RPMI7951 (cell line): ENCODE results near the gene CMBL. TPM values are rescaled to one million over a fixed set of nuclear protein-coding genes. Genes with fewer than 3 reads are reported as not detected.

Experiments
- DNase-seq: peaks from one replicate; pipeline ENCODE4 v3.0.0-alpha.2; 2012; ENCODE audit warnings: low read depth
- total RNA-seq: library from RNA; depleted of rRNA; stranded (reverse); fragments of >200 nt; shearing (Covaris generic); gene quantifications from 2 replicates; pipeline ENCODE4 v1.2.3, GENCODE V29; 2014

CMBL gene
- total RNA-seq, 1 experiment from 2014 or later: 4.1 TPM

DNA sequence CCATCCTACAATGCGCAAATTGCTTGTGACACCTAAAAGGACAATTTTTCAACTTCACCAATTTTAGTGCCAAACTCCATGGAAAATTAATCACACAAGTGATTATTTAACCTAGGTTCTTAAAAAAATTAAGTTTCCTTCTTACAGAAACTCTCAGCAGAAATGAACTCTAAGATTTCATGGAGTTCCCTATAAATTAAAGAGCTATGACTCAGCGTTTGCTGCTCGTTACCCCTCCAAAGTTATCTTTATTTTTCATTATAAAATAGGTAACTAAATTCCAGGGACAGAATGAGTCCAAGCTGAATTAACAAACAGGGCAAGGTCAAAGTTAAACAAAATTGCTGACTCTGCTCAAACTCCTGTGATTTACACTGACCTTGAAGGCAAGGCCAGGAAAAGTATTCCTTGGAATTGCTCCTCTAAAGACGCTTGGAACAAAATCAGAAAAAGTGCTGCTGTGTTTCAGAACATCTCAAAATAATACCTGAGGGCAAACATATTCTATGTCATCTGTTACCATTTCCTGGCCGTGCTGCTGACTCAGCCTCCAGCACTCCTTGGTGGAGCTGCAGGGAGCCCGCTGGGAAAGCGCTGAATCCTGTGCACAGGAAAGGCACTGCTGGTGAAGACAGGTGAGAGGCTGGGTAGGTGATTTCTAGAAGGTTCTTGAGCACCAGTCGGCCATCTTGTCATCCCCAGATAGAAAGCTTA is 2.5 kb upstream of the CMBL start:
- DNase-seq: peak; percentile 87

DNA sequence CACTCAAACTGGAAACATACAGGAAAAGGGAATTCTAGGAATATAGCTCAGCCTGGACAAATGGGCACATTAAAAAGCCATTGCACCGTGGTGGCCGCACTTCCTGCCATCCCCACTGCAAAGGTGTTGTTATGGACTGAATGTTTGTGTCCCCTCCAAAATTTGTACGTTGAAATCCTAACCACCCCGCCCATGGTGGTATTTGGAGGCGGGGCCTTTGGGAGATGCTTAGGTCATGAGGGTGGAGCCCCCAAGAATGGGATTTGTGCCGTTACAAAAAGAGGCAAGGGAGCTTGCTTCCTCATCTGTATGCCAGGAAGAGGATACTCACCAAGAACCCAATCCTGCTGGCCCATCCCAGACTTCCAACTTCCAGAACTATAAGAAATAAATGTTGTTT is 1.1 kb upstream of the CMBL start:
- no peak for DNase-seq

DNA sequence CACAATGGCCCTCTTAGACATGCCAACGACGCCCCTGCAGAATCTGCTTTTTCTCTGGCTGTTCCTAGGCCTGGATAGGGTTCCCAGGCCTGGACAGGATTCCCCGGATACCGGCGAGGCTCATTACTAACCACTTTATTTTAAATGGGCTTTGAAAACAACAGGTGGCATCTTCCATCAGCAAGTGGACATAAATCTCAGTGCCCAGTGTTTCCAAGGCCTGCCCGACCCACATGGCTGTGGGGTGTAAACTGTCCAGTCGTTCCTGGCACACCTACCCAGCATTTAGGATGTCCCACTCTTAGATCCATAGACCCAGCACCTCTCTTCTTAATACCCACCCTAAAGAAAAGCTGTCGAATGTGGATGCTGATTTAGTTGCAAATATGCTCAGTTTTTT is 896 bp downstream of the CMBL start:
- no peak for DNase-seq

DNA sequence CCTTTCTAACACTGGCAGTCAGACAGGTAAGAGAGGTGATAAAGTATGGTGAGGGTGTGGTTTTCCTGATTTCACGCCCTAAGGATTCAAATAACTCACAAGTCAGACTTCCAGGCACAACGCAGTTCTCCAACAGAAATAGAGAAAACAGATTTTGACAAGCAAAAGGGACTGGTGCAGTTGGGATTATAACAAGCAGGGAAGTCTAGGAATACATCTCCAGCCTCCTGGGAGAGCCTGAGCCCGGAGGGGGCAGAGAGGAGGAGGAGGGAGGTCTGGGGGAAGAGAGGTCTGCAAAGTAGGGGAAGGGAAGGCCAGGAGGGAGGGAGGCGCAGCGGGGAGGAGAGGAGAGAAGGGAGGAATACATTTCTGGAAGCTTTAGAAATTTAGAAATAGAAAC is 1.6 kb downstream of the CMBL start:
- DNase-seq: no peak

DNA sequence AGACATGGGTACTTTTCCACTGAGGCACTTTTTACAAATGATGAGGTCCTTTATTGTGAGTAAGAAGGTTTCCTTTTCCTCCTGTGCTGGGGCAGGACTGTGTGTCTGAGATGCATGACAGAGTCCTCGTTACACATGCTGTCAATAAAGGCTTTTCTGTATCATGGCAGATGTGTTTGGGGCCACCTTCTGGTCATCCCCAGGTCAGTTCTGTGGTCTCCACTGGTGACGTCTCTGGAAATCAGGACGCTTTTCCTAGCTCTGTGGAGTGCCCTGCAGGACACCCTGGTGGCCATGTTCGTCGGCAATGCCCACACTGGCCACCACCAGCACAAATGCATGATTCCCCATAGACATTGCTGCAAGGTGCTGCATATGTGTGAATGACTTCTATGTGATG is 2.8 kb downstream of the CMBL start:
- DNase-seq: no peak

DNA sequence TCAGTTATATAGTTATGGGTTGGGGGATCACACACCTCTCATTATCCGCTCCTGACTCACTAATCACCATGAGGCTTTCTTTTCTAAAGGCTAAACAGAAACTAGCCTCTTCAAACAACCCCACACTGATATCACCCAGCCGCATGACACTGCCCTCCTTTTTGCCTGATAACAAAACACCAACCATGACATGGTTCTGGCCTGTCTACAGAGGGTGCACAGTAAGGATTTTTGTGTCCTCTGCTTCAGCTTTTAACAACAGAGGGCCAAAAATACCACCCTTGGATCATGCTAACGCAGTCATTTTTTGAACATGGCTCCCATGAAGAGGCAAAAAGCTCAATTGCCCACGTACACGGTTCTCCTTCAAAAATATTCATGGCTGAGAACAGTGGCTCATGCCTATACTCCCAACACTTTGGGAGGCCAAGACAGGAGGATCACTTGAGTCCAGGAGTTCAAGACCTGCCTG is 4.0 kb downstream of the CMBL start:
- no peak for DNase-seq

DNA sequence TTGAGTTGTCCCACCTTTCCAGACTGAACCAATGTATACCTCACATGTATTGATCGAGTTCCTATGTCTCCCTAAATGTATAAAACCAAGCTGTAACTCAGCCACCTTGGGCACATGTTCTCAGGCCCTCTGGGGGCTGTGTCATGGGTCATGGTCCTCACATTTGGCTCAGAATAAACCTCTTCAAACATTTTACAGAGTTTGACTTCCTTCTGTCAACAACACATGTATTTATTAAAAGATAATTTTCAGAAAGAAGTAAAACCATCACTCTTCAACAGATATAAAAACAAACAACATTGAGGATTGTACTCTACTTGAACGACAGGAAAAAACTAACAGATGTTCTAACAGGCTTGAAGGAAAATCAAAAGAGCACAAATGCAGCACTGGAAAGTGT is 4.5 kb downstream of the CMBL start:
- no peak for DNase-seq

DNA sequence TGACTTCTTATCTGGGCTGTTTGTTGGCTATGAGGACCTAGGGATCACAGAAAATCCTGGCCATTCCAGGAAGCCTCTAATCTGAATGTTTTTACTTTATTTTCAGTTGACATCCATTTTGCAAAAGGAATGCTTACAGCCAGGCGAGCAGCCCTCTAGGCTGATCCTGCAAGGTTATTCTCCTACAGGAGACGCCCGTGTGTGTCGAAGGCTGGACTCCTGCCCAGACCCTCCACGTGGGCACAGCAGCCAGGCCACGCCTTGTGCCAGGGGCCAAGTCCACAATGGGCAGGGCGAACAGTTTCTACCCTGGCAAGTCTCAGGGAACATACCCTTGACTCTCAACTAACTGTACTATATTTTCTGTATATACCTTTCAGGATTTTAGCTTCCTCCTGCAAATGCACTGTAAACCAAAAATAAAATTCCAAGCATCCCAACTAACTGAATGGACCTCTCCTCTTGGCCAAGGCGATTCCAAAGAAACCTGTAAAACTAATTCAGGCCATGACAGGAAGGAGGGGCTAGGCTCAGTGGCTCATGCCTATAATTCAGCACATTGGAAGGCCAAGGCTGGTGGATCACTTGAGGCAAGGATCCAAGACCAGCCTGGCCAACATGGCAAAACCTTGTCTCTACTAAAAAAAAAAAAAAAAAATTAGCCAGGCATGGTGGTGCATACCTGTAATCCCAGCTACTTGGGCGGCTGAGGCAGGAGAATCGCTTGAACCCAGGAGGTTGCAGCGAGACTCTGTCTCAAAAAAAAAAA is 5.7 kb downstream of the CMBL start:
- peak; percentile 24 for DNase-seq

DNA sequence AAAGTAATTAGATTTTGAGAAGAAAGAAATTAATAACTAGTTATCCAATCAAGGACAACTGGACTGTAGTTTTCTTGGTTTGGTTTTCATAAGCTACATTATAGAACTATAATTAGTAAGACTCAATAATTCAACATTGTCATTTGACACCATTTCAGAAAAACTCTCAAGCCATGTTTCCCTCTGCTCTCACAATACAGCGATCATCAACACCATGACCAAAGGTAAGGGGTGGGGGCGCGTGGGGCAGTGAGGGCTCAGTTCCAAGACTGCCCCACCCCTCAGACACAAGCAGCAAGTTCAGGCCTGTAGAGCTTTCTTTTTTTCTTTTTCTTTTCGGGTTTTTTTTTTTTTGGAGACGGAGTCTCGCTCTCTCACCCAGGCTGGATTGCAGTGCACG is 6.4 kb downstream of the CMBL start:
- no peak for DNase-seq

DNA sequence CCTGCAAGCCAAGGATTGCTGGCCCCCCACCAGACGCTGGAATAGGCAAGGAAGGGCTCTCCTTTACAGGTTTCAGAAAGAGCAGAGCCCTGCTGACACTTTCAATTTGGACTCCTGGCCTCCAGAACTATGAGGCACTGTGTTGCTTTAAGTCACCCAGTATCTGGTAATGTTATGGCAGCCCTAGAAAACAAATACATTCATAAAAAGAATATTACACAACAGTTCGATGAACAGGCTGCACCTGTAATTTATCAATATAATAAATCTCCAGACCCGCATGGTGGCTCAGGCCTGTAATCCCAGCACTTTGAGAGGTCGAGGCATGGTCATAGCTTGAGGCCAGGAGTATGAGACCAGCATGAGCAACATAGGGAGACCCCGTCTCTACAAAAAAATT is 7.5 kb downstream of the CMBL start:
- DNase-seq: no peak

DNA sequence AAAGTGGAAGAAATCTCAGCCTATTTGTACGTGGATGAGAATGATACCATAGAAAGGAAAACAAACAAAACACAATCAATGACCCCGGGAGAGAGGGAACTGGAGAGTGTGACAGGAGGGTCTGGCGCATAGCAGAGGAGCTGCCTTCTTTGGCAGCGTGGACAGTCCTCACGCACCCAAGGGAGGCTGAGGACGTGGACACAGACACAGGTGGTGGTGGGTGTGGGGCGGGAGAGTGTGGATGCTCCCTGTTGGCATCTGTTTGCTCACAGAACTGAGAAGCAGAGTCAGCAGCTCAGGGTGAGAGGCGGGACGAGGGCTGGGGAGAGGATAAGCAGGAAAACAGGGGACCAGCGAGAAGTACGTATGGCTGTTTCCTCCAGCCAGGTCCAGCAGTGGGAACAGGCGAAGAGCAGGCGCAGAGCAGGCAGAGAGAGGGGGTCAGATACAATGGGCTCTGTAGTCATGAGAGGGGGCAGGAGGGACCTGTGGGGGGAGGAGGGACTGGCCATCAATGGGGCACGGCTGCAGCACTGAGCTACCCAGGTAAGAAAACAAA is 10.0 kb downstream of the CMBL start:
- DNase-seq: no peak

DNA sequence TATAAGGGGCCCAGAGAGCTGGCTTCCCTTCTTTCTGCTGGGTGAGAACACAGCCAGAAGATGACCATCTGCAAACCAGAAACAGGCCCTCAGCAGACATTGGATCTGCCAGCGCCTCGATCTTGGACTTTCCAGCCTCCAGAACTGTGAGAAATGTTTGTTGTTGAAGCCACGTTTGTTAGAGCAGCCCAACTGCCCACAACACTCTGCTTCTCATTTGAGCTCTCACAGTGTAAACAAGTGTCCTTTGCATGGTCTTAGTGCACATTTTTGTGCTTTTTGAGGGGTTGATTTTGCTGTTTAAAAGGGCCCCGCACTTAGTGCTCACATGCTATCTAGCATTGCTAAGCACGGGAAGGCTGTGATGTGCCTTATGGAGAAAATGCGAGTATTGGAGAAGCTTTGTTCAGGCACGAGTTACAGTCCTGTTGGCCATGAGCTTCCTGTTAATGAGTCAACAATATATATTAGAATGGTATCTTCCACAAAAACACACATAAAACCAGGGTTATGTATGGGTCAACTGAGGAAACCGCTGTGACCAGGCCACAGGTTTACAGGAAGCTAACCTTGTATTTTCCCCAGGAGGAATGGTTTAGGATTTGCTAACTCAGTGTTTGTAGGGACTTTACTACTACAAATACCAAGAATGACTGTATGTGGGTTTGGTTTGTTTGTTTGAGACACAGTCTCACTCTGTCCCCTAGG is 11.9 kb downstream of the CMBL start:
- DNase-seq: no peak

DNA sequence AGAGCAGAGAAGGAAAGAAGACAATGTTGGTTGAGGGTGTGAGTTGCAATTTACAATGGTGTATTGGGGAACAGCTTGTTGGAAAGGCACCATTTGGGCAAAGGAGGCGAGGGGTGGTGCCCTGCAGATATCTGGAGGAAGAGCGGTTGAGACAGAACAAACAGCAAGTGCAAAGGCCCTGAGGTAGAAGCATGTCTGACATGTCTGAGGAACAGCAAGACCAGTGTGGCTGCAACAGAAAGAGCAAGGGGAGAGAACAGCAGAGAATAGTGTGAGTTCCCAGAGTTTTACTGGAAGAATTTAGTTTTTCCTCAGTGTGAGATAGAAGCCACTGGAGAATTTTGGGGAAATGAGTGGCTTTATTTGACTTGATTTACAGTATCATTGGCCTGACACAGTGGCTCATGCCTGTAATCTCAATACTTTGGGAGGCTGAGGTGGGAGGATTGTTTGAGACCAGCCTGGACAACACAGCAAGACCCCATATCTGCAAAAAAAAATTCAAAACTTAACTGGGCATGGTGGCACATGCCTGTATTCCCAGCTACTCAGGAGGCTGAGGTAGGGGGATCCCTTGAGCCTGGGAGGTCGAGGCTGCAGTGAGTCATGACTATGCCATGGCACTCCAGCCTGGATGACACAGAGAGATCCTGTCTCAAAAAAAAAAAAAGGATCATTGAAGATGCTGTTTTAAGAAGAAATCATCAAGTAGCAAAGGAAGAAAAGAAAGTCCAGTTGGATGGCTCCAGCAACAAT is 13.6 kb downstream of the CMBL start:
- no peak for DNase-seq

DNA sequence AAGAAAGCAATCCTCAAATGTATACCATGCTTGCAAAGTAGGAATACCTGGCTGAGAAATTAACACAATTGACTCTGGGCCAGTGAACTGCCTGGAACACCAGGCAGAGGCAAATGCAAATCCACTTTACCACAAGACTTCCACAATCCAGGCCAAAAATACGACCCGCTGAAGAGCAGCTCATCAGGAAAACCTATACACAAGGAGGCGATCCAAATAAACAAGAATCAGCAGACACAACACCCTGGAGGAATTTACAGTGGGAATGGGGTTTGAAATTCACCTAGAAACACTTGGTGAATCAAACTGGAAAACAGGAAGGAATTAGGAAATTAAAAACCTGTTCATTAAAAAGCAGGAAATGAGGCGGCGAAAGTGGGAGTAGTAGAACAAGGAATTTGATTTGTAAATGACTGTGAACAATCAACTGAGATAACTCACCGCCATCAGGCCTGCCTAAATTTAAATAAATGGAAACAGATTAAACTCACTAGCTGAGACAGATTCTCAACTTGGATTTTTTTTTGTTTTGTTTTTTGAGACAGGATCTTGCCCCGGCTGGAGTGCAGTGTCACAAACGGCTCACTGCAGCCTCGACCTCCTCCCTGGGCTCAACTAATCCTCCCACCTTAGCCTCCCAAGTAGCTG is 15.9 kb downstream of the CMBL start:
- no peak for DNase-seq

DNA sequence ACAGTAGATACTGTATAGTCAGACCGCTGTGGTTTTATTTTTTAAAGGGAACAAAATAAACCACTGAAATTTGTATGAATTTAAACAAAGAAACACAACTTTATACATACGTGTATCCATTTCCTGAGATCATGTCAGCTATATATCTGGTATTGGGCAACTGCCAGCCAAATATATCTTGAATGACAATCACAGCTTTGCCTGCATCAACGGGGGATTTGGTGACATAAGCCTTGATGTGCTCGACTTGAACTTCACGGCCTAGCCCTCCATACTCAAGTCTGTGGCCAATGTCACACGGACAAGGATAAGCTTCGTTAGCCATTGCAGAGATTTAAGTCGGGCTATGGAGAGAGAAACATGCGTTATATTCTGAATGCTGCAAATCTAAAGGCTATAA is 17.3 kb downstream of the CMBL start:
- DNase-seq: no peak

DNA sequence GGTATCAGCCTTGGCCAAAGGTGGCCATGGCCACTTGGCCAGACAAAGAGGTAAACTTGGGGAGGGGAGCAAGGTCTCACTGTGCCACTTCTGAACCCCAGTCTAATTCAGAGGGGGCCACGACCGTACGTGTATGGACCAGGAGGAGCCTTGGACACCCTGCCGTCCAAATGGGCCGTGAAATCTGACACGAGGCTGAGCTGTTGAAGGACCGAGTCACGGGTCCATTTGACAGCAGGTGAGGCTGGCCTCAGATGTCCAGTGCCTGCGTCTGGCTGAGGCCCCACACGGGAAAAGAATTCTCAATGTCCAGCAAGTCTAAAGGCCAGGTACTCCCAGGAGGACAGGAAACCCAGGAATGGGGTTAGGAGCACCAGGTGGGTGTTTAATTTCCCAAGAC is 17.7 kb downstream of the CMBL start:
- DNase-seq: no peak

DNA sequence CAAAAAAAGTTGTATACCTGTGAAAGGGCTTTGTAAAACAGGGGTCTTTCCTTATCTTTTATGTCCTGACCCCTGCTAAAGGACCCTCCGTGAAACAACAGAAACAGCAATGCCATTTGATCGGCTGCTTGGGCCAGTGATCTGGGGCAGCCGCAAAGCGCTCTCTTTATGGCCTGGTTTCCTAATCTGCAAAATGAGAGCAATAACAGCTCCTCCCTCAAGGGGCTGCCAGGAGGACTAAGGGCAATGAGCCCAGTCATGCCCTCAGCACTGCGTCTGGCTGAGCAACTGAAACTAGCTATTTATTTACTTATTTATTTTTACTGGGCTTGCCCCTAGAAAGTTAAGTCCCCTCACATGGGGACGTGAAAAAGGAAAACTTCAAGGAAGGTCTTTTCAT is 18.3 kb downstream of the CMBL start:
- DNase-seq: no peak

DNA sequence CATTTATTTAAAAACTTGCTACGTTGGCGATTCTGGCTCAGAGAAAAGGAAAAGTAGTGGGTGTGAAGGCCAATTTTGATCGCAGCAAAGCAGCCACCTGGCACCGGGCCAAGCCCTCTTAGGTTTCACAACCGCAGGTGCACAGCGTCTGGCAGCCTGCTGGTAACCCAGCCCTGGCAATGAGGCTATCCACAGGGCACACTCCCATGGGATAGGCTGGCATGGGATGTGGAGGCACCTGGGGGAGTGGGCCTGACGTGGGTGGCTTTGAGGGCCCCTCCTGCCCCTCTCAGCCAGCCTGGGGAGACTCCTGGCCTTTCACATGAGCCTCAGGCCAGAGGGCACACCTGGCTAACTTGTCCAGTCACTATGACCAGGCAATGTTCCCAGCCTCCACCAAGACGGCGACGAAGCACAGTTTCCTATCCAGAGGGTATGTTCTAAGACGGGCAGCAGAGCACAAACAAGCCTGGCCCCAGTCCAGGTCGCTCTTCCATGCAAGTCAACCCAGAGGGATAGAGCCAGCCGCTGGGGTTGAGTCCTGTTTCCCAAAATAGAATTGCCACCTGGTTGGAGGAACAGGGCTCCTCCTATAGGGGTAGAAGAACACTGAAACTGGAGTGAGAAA is 19.0 kb downstream of the CMBL start:
- DNase-seq: no peak

DNA sequence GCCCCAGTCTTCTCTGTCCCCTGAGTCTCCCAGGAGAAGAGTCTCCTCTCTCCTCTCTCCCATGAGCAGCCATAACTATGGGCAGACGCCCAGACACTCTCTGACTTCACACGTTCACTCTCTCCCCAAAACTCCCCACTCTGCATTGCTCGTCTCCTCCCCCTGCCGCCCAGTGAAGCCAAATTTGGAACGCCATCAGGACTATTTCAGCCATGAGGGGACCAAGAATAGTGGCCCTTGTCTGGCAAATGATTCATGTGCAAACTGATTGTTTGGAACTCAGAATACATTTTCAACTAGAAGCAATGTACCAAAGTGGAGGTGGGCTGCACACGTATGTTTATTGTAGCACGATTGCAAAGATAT is 20.9 kb downstream of the CMBL start:
- DNase-seq: no peak

DNA sequence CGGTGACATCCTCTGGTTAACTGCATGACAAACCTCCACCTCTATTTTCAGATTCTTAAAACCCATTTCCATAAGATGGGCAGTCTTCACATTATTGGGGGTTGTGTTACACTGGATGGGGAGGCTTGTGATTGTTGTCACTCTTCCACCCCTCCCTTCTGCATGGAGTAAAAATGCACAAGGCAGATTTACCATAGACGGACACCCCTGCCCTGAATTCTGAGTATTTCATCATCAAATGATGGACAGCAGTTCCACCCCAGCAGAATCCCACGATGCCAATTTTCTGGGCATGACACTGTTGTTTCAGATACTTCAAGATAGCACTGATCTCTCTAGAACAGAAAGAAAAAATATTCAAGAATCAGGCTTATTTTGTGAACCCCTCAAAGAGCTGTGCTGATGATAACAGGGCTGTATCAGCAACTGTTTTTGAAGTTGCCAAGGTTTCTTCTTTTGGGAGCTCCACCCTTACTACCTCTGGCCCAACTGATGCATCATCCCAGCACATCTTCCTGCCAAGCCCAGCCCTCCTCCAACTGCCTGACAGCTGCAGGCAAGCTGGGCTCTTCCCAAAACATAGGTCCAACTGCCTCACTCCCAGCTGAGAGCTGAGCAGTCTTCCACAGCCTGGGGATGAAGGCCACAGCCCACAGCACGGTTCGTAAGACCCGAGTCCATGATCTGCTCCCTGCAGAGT is 21.4 kb downstream of the CMBL start:
- no peak for DNase-seq
